Peyer's patch (tissue), 4 donors: ENCODE results near the gene GNG13. TPM values are rescaled to one million over a fixed set of nuclear protein-coding genes. Genes with fewer than 3 reads are reported as not detected.

Experiments used
- DNase-seq, 3 donors: peaks; one replicate each; pipeline ENCODE4 v3.0.0-alpha.2; 2017 to 2019
- H3K27ac ChIP-seq, 4 donors: fragments of 200-600 bp; sonication (generic); one replicate each; pipeline ENCODE4 v1.5.1; 2016 to 2019
- H3K27me3 ChIP-seq, 2 donors: fragments of 200-600 bp; sonication (generic); one replicate each; pipeline ENCODE4 v1.5.1; 2019
- H3K36me3 ChIP-seq, 3 donors: fragments of 200-600 bp; sonication (generic); one replicate each; pipeline ENCODE4 v1.5.1; 2016 to 2019
- H3K4me1 ChIP-seq, 4 donors: fragments of 200-600 bp; sonication (generic); one replicate each; pipeline ENCODE4 v1.5.1; 2016 to 2019
- H3K4me3 ChIP-seq, 4 donors: fragments of 200-600 bp; sonication (generic); 1 replicate in 3 of 4; 2 replicates in 1 of 4; pipeline ENCODE4 v1.5.1; 2016 to 2019; ENCODE audit warnings: mild to moderate bottlenecking in 1 of 4
- H3K9me3 ChIP-seq, 4 donors: fragments of 200-600 bp; sonication (generic); one replicate each; pipeline ENCODE4 v1.5.1; 2016 to 2019; ENCODE audit warnings: mild to moderate bottlenecking in 1 of 4
- POLR2A ChIP-seq, 2 donors: fragments of 450-650 bp; IDR thresholded peaks; one replicate each; pipeline ENCODE4 v1.5.1; 2017; ENCODE audit warnings: antibody characterized with exemption in 2 of 2, mild to moderate bottlenecking in 2 of 2, moderate library complexity in 2 of 2
- total RNA-seq, 4 donors: library from RNA; depleted of rRNA; stranded (reverse); fragments of >200 nt; gene quantifications; one replicate each; pipeline ENCODE4 v1.1.0, GENCODE V29; 2016
- TF ChIP-seq, protein P1 (sequence below), 6 experiments: fragments of 450-650 bp in 4 of 6; fragments of 200-600 bp in 2 of 6; sonication (generic) in 1 of 6; IDR thresholded peaks; one replicate each; pipeline ENCODE4 v1.5.1; 2017 to 2019; ENCODE audit warnings: antibody characterized with exemption in 6 of 6, mild to moderate bottlenecking in 3 of 6, moderate library complexity in 1 of 6

Gene GNG13, protein sequence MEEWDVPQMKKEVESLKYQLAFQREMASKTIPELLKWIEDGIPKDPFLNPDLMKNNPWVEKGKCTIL
- total RNA-seq = 1 to 10 TPM in 1 of 4 donors, not detected in 3; 1.9 TPM

DNA sequence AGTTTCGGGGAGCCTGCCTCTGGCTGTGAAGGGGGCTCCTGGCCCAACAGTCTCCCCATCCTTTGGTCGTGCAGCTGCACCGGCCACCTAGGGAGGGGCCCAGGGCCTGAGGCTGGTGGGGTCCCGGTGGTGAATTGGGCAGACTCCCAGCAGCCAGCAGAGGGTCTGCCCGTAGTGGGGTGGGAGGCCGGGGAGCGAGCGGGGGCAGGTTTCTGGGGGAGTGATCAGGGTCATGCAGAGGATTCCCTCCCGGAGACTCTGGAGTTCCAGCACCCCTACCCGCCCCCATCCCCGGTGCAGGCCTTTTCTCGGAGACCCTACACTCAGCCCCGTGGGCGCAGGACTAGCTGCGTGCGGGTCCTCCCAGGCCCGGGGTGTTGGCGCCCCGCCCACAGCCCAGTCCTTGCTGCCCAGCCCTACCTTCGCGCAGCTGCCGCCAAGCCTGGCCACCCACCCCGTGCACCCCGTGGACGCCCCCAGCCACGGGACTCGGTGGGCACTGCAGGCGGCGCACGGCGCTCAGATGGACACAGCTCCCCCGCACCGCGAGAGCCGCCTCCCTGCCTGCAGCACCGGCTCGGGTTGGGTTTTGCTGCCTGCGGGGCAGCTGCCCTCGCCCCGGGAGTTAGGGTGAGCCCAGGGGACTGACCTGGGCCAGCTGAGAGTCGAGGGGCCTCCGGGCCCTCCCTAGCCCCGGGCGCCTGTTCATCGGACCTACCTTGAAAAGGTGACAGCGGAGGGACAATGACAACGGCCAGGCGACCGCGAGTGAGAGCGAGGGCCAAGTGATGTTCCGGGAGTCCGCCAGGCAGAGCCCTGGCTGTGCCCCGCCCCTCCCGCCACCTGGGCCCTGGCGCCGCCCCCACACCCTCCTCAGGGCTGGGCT, at the start of gene GNG13:
TSS of gene GNG13 (minus strand) at position 787 of the 886 bp plus-strand sequence. CDS start 1,657 bp downstream, outside the sequence.
- H3K36me3 ChIP-seq = no peaks in the 10 kb centered on the region
- TF ChIP-seq POLR2A (IDR thresholded peaks at IDR 0.05) = no peak
- TF ChIP-seq, protein P1, sequence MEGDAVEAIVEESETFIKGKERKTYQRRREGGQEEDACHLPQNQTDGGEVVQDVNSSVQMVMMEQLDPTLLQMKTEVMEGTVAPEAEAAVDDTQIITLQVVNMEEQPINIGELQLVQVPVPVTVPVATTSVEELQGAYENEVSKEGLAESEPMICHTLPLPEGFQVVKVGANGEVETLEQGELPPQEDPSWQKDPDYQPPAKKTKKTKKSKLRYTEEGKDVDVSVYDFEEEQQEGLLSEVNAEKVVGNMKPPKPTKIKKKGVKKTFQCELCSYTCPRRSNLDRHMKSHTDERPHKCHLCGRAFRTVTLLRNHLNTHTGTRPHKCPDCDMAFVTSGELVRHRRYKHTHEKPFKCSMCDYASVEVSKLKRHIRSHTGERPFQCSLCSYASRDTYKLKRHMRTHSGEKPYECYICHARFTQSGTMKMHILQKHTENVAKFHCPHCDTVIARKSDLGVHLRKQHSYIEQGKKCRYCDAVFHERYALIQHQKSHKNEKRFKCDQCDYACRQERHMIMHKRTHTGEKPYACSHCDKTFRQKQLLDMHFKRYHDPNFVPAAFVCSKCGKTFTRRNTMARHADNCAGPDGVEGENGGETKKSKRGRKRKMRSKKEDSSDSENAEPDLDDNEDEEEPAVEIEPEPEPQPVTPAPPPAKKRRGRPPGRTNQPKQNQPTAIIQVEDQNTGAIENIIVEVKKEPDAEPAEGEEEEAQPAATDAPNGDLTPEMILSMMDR (IDR thresholded peaks at IDR 0.05) = no peak
- no peak within 1 kb of the TSS for H3K27ac ChIP-seq
- DNase-seq = no peak
- no peaks in the 10 kb centered on the region for H3K9me3 ChIP-seq
- peaks cover 0 to 21% of the 10 kb centered on the region in 2 donors for H3K27me3 ChIP-seq
- H3K4me3 ChIP-seq = no peak within 1 kb of the TSS
- H3K4me1 ChIP-seq = peaks cover 0 to 3% (median 0%) of the 10 kb centered on the region in 4 donors

DNA sequence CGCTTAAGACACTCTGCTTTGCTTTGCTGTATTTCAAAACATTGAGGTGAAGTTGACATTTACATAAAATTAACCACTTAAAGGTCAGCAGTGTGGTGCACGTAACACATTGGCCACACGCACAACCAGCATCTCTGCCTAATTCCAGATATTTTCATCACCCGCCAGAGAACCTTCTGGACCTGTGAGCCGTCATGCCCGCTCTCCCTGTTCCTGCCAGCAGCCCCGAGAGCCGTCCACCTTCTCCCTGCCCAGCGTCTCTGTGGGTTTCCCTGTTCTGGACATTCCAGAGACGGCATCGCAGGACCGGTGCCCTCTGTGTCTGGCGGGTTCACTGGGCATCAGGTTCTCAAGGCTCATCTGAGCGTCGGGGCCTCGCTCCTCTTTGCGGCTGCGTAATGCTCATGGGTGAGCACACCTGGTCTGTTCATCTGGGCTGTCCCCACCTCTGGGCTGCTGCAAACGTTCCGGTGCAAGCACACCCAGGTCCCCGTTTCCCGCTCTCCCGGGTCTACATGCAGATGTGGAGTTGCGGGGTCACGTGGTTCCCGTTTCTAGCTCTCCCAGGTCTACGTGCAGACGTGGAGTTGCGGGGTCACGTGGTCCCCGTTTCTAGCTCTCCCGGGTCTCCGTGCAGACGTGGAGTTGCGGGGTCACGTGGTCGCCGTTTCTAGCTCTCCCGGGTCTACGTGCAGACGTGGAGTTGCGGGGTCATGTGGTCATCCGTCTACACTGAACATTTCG, 48.1 kb upstream of the GNG13 start:
- no peak for DNase-seq
- Histone ChIP-seq H3K4me1 (no peaks in the 10 kb centered on the region), H3K27ac (no peak overlapping the region), H3K4me3 (no peak overlapping the region), H3K27me3 (no peaks in the 10 kb centered on the region), H3K36me3 (no peaks in the 10 kb centered on the region), H3K9me3 (no peaks in the 10 kb centered on the region)
- TF ChIP-seq, protein P1 (IDR thresholded peaks at IDR 0.05) = no peak
- TF ChIP-seq POLR2A (IDR thresholded peaks at IDR 0.05) = no peak

DNA sequence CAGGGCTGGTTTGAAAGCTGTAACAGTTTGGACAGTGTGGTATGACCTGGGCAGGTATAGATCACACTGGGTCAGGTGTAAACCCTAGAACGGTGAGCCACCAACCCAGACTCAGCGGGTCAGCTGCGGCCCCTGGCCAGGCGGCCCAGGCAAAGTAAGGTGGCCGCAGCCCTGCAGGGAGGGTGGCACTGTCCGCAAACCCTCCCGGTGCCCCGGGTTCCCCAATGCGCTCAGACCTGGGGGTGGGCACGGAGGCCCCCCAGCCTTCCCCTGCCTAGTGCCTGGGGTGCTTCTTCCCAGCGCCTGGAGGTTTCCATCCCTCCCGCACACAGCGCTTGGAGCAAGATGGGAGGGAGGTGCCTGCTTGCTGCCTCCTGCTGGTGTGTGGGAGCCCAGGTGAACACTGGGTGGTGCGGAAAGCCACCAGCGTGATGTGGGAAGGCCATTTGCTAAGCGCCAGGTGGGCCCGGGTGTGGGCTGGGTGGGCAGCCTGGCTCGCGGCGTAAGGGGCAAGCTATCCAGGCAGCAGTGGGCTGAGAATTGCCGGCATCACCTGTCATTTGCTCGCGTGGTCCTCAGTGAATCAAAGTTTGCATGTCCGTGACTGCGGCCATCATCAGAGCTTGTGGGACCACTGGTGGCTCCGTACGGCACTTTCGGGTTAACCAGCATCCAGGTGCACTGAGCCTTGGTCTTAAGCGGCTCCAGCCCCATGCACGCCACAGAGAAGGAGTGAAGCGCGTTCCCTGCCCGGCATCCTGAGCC, 47.3 kb upstream of the GNG13 start:
- Histone ChIP-seq H3K9me3 (no peaks in the 10 kb centered on the region), H3K36me3 (no peaks in the 10 kb centered on the region), H3K27ac (no peak overlapping the region), H3K27me3 (no peaks in the 10 kb centered on the region), H3K4me3 (no peak overlapping the region), H3K4me1 (no peaks in the 10 kb centered on the region)
- DNase-seq = no peak
- TF ChIP-seq, protein P1 (IDR thresholded peaks at IDR 0.05) = no peak
- no peak for TF ChIP-seq POLR2A (IDR thresholded peaks at IDR 0.05)

DNA sequence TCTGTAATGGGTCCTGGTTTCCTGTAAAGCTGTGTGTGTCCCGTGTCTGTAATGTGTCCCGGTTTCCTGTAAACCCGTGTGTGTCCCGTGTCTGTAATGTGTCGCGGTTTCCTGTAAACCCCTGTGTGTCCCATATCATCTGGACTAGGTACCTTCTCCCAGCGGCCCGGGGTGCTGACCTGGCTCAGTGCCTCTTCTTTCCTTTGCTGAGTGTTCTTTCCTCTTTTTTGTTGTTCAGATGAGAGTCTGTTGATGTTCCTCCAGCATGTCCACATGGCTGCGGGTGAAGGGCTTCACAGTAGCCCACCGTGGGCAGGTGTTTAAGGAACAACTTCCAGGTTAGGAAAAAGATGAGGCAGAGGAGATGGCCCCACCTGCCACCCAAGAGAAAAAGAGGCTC, 46.6 kb upstream of the GNG13 start:
- no peak for DNase-seq
- H3K36me3 ChIP-seq = no peaks in the 10 kb centered on the region
- H3K27ac ChIP-seq = no peak overlapping the region

DNA sequence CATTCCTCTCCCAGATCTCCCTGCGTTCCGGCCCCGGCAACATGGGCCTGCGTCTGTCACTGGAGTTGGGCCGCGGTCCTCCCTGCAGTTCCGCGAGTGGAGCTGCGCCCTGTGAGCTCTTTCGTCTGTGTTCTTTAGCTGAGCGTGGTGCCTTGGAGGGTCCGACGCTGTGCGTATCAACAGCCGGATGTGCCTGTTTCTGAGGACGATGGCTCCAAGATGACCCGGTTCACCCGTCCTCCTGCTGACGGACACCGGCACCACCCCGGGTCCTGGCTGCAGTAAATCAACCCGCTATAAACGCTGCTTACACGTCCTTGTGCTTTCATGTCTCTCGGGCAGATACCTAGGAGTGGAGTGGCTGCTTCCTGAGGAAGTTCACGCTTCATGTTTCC, 44.8 kb upstream of the GNG13 start:
- Histone ChIP-seq H3K27me3 (no peaks in the 10 kb centered on the region), H3K9me3 (no peaks in the 10 kb centered on the region), H3K27ac (no peak overlapping the region), H3K36me3 (no peaks in the 10 kb centered on the region), H3K4me3 (no peak overlapping the region), H3K4me1 (no peaks in the 10 kb centered on the region)
- TF ChIP-seq POLR2A (IDR thresholded peaks at IDR 0.05) = no peak
- TF ChIP-seq, protein P1 (IDR thresholded peaks at IDR 0.05) = no peak
- DNase-seq = no peak

More for the DNA sequence above, 46.6 kb upstream of the GNG13 start:
- Histone ChIP-seq H3K27me3 (no peaks in the 10 kb centered on the region), H3K4me1 (no peaks in the 10 kb centered on the region), H3K9me3 (no peaks in the 10 kb centered on the region), H3K4me3 (no peak overlapping the region)
- TF ChIP-seq, protein P1 (IDR thresholded peaks at IDR 0.05) = no peak
- TF ChIP-seq POLR2A (IDR thresholded peaks at IDR 0.05) = no peak
